Tibial artery (tissue), 4 donors: ENCODE data around the gene HACD2.
"Not testable (repeated sequence)": the region's sequence is repeated elsewhere in the genome, so short reads cannot be mapped to it uniquely, and the experiment has no call there.

Experiments
- DNase-seq, 2 donors: peaks; one replicate each; pipeline ENCODE4 v3.0.0-alpha.2; 2019
- H3K27ac ChIP-seq, 2 donors: fragments of 200-600 bp; sonication (generic) in 1 of 2; 1 replicate in 1 of 2; 2 replicates in 1 of 2; pipeline ENCODE4 v1.5.1; 2018 to 2019; ENCODE audit warnings: mild to moderate bottlenecking in 1 of 2
- H3K27me3 ChIP-seq, 2 donors: fragments of 200-600 bp; sonication (generic) in 1 of 2; one replicate each; pipeline versions ENCODE4 v1.5.1 to v1.6.0; 2016 to 2019
- H3K36me3 ChIP-seq, 3 donors: fragments of 200-600 bp; sonication (generic) in 2 of 3; one replicate each; pipeline ENCODE4 v1.5.1; 2016 to 2019; ENCODE audit warnings: mild to moderate bottlenecking in 2 of 3
- H3K4me1 ChIP-seq, 4 donors: fragments of 200-600 bp; sonication (generic) in 2 of 4; 1 replicate in 3 of 4; 2 replicates in 1 of 4; pipeline ENCODE4 v1.5.1; 2016 to 2019
- H3K4me3 ChIP-seq, 2 donors: fragments of 200-600 bp; sonication (generic) in 1 of 2; 1 replicate in 1 of 2; 2 replicates in 1 of 2; pipeline ENCODE4 v1.5.1; 2018 to 2019; ENCODE audit warnings: mild to moderate bottlenecking in 2 of 2
- H3K9me3 ChIP-seq, 3 donors: fragments of 200-600 bp; sonication (generic) in 1 of 3; one replicate each; pipeline ENCODE4 v1.5.1; 2016 to 2019
- intact Hi-C: fragments of 100-400 bp; cut with DNase I; formaldehyde crosslinking; loops from one replicate; pipeline ENCODE4 v1.15.0; 2023; ENCODE audit warnings: low total_unique reads
- TF ChIP-seq, protein P1 (sequence below), 2 experiments: fragments of 200-600 bp in 1 of 2; fragments of 450-650 bp in 1 of 2; IDR thresholded peaks; one replicate each; pipeline ENCODE4 v1.5.1; 2017 to 2019; ENCODE audit warnings: antibody characterized with exemption in 2 of 2, mild to moderate bottlenecking in 1 of 2, moderate library complexity in 1 of 2

Gene HACD2

DNA sequence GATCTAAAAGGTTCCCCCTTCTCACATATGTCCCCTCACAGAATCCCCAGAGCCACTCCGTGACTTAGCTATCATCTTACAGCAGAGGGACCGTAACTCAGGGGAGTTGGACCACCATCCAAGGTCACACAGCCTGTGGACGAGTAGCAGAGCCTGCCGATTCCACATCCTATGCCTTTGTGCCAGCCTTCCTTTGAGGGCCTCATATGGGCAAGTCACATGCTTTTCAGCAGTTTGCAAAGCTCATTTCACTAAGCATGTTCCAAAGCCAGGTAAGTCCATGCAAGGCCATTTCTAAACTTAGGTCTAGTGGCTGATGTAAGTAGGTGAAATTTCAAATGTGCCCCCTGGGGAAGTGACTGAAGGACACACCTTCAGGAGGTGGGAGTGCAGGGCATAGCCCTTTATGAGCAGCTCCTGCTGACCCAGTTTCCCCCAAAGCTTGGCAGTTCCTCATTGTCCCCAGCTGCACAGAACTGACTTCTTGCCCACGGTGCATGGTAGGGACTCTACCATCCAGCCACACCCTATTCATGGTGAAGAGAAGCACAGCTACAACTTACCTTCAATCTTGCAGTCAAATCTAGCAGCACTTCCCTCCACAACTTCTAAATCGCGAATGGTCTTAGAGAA lies 33.3 kb upstream of the HACD2 start:
- Histone ChIP-seq H3K4me3 (peak overlapping the region; percentile 20 to 28), H3K27me3 (no peaks in the 10 kb centered on the region), H3K9me3 (no peaks in the 10 kb centered on the region), H3K4me1 (peaks cover 0 to 94% (median 52%) of the 10 kb centered on the region in 4 donors), H3K36me3 (peaks cover 24 to 53% (median 47%) of the 10 kb centered on the region in 3 donors), H3K27ac (peak overlapping the region; percentile 67 to 80)
- intact Hi-C loops, result no loop called here
- TF ChIP-seq, protein P1, sequence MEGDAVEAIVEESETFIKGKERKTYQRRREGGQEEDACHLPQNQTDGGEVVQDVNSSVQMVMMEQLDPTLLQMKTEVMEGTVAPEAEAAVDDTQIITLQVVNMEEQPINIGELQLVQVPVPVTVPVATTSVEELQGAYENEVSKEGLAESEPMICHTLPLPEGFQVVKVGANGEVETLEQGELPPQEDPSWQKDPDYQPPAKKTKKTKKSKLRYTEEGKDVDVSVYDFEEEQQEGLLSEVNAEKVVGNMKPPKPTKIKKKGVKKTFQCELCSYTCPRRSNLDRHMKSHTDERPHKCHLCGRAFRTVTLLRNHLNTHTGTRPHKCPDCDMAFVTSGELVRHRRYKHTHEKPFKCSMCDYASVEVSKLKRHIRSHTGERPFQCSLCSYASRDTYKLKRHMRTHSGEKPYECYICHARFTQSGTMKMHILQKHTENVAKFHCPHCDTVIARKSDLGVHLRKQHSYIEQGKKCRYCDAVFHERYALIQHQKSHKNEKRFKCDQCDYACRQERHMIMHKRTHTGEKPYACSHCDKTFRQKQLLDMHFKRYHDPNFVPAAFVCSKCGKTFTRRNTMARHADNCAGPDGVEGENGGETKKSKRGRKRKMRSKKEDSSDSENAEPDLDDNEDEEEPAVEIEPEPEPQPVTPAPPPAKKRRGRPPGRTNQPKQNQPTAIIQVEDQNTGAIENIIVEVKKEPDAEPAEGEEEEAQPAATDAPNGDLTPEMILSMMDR (IDR thresholded peaks at IDR 0.05), result no peak
- DNase-seq, result no peak

DNA sequence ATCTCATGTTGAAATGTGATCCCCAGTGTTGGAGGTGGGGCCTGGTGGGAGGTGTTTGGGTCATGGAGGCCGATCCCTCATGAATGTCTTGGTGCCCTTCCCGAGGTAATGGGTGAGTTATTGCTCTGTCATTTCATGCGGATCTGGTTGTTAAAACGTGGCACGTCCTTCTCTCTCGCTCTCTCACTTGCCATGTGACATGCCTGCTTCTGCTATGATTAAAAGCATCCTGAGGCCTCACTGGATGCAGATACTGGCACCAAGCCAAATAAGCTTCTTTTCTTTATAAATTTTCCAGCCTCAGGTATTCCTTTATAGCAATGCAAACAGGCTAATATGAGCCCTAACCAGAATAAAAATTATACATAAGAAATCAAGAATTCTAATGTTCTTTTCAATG lies 31.7 kb upstream of the HACD2 start:
- no peak for DNase-seq
- H3K27ac ChIP-seq, result peak overlapping the region; percentile 67 to 80
- H3K4me3 ChIP-seq, result no peak overlapping the region
- no peaks in the 10 kb centered on the region for H3K27me3 ChIP-seq
- TF ChIP-seq, protein P1 (IDR thresholded peaks at IDR 0.05), result no peak
- peaks cover 0 to 96% (median 50%) of the 10 kb centered on the region in 4 donors for H3K4me1 ChIP-seq
- H3K9me3 ChIP-seq, result no peaks in the 10 kb centered on the region
- intact Hi-C loops, result no loop called here
- H3K36me3 ChIP-seq, result peaks cover 23 to 48% (median 45%) of the 10 kb centered on the region in 3 donors

DNA sequence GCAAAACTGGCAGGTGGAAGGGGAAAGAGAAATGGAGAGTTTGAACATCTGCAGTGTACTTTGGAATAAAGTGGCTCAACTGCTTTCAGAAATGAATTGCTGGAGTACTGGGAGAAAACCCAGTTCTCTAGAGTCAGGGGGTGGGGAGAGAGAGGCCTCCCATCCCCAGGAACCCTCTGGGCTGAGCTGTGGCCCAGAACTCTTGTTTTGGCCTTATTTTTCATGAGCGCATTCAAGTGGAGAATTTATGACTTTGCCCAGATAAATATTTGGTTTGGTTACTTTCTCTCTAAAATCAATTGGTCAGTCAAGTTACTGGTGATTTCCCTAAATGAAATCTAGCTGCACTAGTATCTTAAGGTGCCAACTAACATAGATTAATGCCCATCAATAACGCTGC lies 28.7 kb upstream of the HACD2 start:
- no peak for DNase-seq
- intact Hi-C loops, result no loop called here
- Histone ChIP-seq H3K4me1 (peaks cover 0 to 67% (median 26%) of the 10 kb centered on the region in 4 donors), H3K27ac (peak overlapping the region in 1 of 2 donors; percentile 43), H3K36me3 (peaks cover 22 to 65% (median 58%) of the 10 kb centered on the region in 3 donors), H3K27me3 (no peaks in the 10 kb centered on the region), H3K4me3 (no peak overlapping the region), H3K9me3 (no peaks in the 10 kb centered on the region)
- TF ChIP-seq, protein P1 (IDR thresholded peaks at IDR 0.05), result no peak

DNA sequence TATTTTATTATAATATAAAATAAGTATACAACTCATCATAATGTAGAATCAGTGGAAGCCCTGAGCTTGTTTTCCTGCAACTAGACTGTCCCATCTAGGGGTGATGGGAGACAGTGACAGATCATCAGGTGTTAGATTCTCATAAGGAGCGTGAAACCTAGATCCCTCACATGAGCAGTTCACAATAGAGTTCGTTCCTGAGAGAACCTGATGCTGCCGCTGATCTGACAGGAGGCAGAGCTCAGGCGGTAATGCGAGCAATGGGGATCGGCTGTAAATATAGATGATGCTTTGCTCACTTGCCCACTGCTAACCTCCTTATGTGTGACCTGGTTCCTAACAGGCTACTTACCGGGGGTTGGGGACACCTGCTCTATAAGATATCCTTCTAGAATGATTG lies 26.8 kb upstream of the HACD2 start:
- H3K27me3 ChIP-seq, H3K9me3 ChIP-seq, H3K4me3 ChIP-seq, DNase-seq, intact Hi-C loops: not testable (repeated sequence)
- peak overlapping the region in 1 of 2 donors; percentile 43 for H3K27ac ChIP-seq
- peaks cover 0 to 48% (median 9%) of the 10 kb centered on the region in 4 donors for H3K4me1 ChIP-seq
- peaks cover 20 to 57% (median 45%) of the 10 kb centered on the region in 3 donors for H3K36me3 ChIP-seq

DNA sequence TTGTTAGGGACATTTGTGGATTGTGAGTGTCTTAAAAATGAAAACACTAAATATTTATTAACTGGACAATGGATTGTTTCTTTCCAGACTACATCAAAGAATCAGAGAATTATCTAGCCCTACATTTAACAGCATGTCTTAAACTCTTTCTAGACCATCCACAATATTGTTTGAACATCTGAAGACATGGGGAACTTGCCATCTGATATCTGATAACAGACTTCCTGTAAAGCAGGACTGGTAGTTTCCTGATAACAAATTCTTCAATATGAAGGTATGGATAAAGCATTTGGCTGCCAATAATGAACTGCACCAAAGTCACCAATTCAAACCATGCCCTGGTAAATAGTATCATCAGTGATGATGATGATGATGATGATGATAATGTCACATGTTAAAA lies 26.2 kb upstream of the HACD2 start:
- Histone ChIP-seq H3K9me3 (no peaks in the 10 kb centered on the region), H3K36me3 (peaks cover 14 to 52% (median 42%) of the 10 kb centered on the region in 3 donors), H3K4me1 (peaks cover 0 to 43% (median 9%) of the 10 kb centered on the region in 4 donors), H3K4me3 (no peak overlapping the region), H3K27ac (peak overlapping the region in 1 of 2 donors; percentile 43), H3K27me3 (no peaks in the 10 kb centered on the region)
- TF ChIP-seq, protein P1 (IDR thresholded peaks at IDR 0.05), result no peak
- no peak for DNase-seq
- intact Hi-C loops, result no loop called here

DNA sequence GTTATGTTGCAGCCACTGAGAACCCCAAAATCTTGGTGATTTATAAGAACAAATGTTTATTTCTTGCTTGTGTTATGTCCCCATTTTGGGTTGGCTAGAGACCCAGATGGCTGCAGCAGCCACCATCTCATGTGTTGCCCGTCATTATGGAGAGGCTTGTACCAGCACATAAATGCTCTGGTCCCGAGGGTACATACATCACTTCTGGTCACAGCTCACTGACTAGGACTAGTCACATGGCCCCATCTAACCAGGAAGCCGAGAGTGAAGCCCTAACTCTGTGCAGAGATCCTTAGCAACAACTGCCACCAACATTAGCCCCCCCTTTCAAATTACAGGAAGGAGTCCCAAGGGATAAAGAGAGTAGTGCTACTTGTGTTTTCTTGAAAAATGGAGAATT lies 25.5 kb upstream of the HACD2 start:
- peaks cover 12 to 44% (median 42%) of the 10 kb centered on the region in 3 donors for H3K36me3 ChIP-seq
- no peaks in the 10 kb centered on the region for H3K27me3 ChIP-seq
- no peak overlapping the region for H3K4me3 ChIP-seq
- intact Hi-C loops, result no loop called here
- DNase-seq, result no peak
- H3K4me1 ChIP-seq, result peaks cover 0 to 46% (median 9%) of the 10 kb centered on the region in 4 donors
- no peak overlapping the region for H3K27ac ChIP-seq
- TF ChIP-seq, protein P1 (IDR thresholded peaks at IDR 0.05), result no peak
- no peaks in the 10 kb centered on the region for H3K9me3 ChIP-seq
